Left hindlimb (tissue), 1 donor: ENCODE data around the gene IL36A.

Experiments
- DNase-seq: peaks from one replicate; pipeline ENCODE4 v3.0.0-alpha.2; 2018

Gene IL36A

DNA sequence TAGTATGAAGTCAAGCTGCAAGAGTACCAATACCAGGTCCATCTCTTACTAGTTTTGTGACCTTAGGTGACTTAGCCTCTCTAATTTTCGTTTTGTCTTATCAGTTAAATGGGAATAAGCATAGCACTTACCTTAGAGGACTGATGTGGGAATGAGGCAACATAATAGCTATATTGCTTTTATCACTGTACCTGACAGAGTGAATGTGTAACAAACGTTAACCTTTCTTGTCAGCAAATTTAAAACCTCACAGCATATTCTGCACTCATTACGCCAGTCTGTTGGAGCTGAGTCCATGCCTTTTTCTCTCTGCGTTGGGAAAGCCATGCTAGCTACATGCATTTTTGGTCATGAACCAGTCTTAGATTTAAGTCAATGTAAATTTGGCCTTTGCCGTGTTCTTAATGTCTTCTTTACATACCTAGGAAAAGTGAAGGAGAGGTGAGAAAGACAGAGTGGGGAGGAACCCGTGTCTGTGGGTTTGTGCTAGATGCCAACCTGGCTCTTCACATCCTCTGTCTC is 47.2 kb downstream of the IL36A start, which contains the start of gene IL36B:
IL36B (minus strand) TSS at position 472 of the 522 bp plus-strand sequence.
- DNase-seq: no peak

DNA sequence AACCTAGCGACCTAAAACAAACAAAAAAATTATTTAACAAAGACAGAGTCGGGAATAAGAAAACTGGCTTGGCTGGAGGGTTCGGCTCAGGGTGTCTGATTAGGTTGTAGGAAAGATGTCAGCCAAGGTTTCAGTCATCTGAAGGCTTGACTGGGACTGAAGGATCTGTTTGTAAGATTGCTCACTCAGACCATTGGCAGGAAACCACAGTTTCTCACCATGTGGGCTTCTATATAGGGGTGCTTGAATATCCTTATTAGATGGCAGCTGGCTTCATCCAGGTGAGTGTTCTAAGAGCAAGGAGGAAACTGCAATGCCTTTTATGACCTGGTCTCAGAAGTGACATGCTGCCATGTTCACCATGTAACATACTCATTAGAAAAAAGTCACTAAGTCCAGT is 48.4 kb downstream of the IL36A start:
- no peak for DNase-seq

DNA sequence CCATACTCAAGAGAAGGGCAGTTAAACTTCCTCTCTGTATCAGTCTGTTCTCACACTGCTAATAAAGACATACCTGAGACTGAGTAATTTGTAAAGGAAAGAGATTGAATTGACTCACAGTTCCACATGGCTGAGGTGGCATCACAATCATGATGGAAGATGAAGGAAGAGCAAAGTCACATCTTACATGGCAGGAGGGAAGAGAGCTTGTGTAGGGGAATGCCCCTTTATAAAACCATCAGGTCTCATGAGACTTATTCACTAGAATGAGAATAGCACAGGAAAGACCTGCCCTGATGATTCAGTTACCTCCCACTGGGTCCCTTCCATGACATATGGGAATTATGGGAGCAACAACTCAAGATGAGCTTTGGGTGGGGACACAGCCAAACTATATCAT is 48.8 kb downstream of the IL36A start:
- no peak for DNase-seq

DNA sequence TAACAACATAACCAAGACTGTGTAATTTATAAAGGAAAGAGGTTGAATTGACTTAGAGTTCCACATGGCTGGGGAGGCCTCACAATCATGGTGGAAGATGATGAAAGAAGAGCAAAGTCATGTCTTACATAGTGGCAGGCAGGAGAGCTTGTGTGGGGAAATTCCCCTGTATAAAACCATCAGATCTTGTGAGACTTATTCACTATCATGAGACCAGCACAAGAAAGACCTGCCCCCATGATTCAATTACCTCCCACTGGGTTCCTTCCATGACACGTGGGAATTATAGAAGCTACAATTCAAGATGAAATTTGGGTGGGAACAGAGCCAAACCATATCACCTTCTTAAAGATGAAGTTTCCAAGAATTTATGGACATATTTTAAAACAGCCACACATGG is 51.3 kb downstream of the IL36A start:
- DNase-seq: no peak

DNA sequence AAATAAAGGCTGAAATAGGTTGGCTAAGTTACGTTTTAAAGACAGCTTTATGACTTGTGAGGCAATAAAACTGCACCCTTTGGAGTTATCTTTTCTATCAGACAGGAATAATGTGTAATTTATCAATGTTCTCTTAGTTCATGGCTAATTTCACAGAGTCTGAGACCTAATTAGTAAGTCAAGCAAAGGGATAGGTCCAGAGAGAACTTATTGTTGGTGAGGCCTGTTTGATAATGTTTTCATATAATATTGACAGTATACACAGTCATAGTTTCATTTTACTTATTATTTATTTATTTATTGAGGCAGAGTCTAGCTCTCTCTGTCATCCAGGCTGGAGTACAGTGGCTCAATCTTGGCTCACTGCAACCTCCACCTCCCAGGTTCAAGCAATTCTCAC is 51.9 kb downstream of the IL36A start:
- no peak for DNase-seq
